ENCODE results near the gene GLS.

DNA sequence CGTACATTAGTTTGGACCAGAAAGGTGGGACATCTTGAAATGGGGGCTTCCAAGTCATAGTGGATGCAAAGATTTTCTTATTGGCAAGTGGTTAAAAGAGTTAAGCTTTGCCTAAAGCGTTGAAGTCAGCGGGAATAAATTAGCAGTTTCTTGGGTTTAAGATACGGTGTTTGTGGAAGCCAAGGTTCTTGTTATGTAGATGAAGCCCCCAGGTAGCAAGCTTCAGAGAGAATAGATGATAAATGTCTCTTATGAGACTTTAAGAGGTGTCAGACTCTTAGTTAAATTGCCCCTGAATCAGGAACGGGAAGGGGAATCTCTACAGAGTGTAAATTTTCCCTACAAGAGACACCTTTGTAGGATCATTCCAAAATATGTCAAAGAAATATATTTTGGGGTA is 10.9 kb upstream of the GLS start:
- TF ChIP-seq, protein P1, sequence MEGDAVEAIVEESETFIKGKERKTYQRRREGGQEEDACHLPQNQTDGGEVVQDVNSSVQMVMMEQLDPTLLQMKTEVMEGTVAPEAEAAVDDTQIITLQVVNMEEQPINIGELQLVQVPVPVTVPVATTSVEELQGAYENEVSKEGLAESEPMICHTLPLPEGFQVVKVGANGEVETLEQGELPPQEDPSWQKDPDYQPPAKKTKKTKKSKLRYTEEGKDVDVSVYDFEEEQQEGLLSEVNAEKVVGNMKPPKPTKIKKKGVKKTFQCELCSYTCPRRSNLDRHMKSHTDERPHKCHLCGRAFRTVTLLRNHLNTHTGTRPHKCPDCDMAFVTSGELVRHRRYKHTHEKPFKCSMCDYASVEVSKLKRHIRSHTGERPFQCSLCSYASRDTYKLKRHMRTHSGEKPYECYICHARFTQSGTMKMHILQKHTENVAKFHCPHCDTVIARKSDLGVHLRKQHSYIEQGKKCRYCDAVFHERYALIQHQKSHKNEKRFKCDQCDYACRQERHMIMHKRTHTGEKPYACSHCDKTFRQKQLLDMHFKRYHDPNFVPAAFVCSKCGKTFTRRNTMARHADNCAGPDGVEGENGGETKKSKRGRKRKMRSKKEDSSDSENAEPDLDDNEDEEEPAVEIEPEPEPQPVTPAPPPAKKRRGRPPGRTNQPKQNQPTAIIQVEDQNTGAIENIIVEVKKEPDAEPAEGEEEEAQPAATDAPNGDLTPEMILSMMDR (IDR thresholded peaks at IDR 0.05) = no peak
- no peak for TF ChIP-seq POLR2A (IDR thresholded peaks at IDR 0.05)

Data from vagina (tissue), 2 donors.